ENCODE data around the gene ANGPTL2. TPM values are rescaled to one million over a fixed set of nuclear protein-coding genes. Genes with fewer than 3 reads are reported as not detected.
"Not testable (repeated sequence)": the region's sequence is repeated elsewhere in the genome, so short reads cannot be mapped to it uniquely, and the experiment has no call there.

ANGPTL2 gene
- total RNA-seq, 1 donor from 2014 or later = not detected

- DNase-seq = no peak
- no peaks in the 10 kb centered on the region for H3K9me3 Mint-ChIP-seq
- no peaks in the 10 kb centered on the region for H3K4me1 Mint-ChIP-seq
- peaks cover 38% of the 10 kb centered on the region for H3K27me3 Mint-ChIP-seq
- intact Hi-C loops (cut with micrococcal nuclease) = no loop called here
- no peaks in the 10 kb centered on the region for H3K36me3 Mint-ChIP-seq (ENCODE audit: low read depth)
- no peak overlapping the region for H3K27ac Mint-ChIP-seq
- H3K4me3 Mint-ChIP-seq = no peak overlapping the region
These were observed 24.8 kb upstream of the ANGPTL2 start for GRCh38 chr9:127147251-127147650.

- H3K9me3 Mint-ChIP-seq; H3K4me3 Mint-ChIP-seq; intact Hi-C loops (cut with micrococcal nuclease); H3K27ac Mint-ChIP-seq; H3K4me1 Mint-ChIP-seq; DNase-seq; H3K36me3 Mint-ChIP-seq (ENCODE audit: low read depth): not testable (repeated sequence)
- peaks cover 38% of the 10 kb centered on the region for H3K27me3 Mint-ChIP-seq
These were observed 24.4 kb upstream of the ANGPTL2 start for GRCh38 chr9:127146841-127147240.

GRCh38 chr9:127144670-127145445 is 22.4 kb upstream of the ANGPTL2 start:
- DNase-seq = no peak
- Mint-ChIP-seq H3K4me1 (no peaks in the 10 kb centered on the region), H3K27me3 (peaks cover 35% of the 10 kb centered on the region), H3K27ac (no peak overlapping the region), H3K9me3 (no peaks in the 10 kb centered on the region), H3K36me3 (ENCODE audit: low read depth) (no peaks in the 10 kb centered on the region), H3K4me3 (no peak overlapping the region)
- intact Hi-C loops (cut with micrococcal nuclease) = no loop called here

- Mint-ChIP-seq H3K4me3 (no peak overlapping the region), H3K9me3 (no peaks in the 10 kb centered on the region), H3K4me1 (no peaks in the 10 kb centered on the region), H3K36me3 (ENCODE audit: low read depth) (no peaks in the 10 kb centered on the region), H3K27ac (no peak overlapping the region), H3K27me3 (peaks cover 35% of the 10 kb centered on the region)
- no peak for DNase-seq
- intact Hi-C loops (cut with micrococcal nuclease) = no loop called here
These were observed 21.6 kb upstream of the ANGPTL2 start for GRCh38 chr9:127143920-127144465.

- no peak overlapping the region for H3K27ac Mint-ChIP-seq
- intact Hi-C loops (cut with micrococcal nuclease) = no loop called here
- peaks cover 34% of the 10 kb centered on the region for H3K27me3 Mint-ChIP-seq
- no peaks in the 10 kb centered on the region for H3K4me1 Mint-ChIP-seq
- H3K4me3 Mint-ChIP-seq = no peak overlapping the region
- no peak for DNase-seq
- no peaks in the 10 kb centered on the region for H3K9me3 Mint-ChIP-seq
- H3K36me3 Mint-ChIP-seq (ENCODE audit: low read depth) = no peaks in the 10 kb centered on the region
These were observed 20.6 kb upstream of the ANGPTL2 start for GRCh38 chr9:127142931-127143464.

GRCh38 chr9:127142291-127142690 is 19.9 kb upstream of the ANGPTL2 start:
- H3K27ac Mint-ChIP-seq = no peak overlapping the region
- intact Hi-C loops (cut with micrococcal nuclease) = no loop called here
- H3K4me1 Mint-ChIP-seq = no peaks in the 10 kb centered on the region

GRCh38 chr9:127140842-127141675 is 18.6 kb upstream of the ANGPTL2 start:
- no peaks in the 10 kb centered on the region for H3K9me3 Mint-ChIP-seq
- no peaks in the 10 kb centered on the region for H3K36me3 Mint-ChIP-seq (ENCODE audit: low read depth)
- DNase-seq = no peak
- H3K4me1 Mint-ChIP-seq = no peaks in the 10 kb centered on the region
- intact Hi-C loops (cut with micrococcal nuclease) = no loop called here
- H3K4me3 Mint-ChIP-seq = no peak overlapping the region
- H3K27ac Mint-ChIP-seq = no peak overlapping the region
- H3K27me3 Mint-ChIP-seq = peaks cover 27% of the 10 kb centered on the region

More at GRCh38 chr9:127142291-127142690, 19.9 kb upstream of the ANGPTL2 start:
- Mint-ChIP-seq H3K4me3 (no peak overlapping the region), H3K27me3 (peaks cover 32% of the 10 kb centered on the region), H3K36me3 (ENCODE audit: low read depth) (no peaks in the 10 kb centered on the region), H3K9me3 (no peaks in the 10 kb centered on the region)
- DNase-seq = no peak

GRCh38 chr9:127140181-127140580 is 17.7 kb upstream of the ANGPTL2 start:
- Mint-ChIP-seq H3K27me3 (peaks cover 29% of the 10 kb centered on the region), H3K4me1 (no peaks in the 10 kb centered on the region), H3K27ac (no peak overlapping the region), H3K9me3 (no peaks in the 10 kb centered on the region), H3K36me3 (ENCODE audit: low read depth) (no peaks in the 10 kb centered on the region), H3K4me3 (no peak overlapping the region)
- intact Hi-C loops (cut with micrococcal nuclease) = no loop called here
- no peak for DNase-seq

GRCh38 chr9:127139775-127140174 is 17.3 kb upstream of the ANGPTL2 start:
- no peaks in the 10 kb centered on the region for H3K36me3 Mint-ChIP-seq (ENCODE audit: low read depth)
- no peak for DNase-seq
- intact Hi-C loops (cut with micrococcal nuclease) = no loop called here
- H3K27ac Mint-ChIP-seq = no peak overlapping the region
- H3K4me1 Mint-ChIP-seq = no peaks in the 10 kb centered on the region
- H3K27me3 Mint-ChIP-seq = peaks cover 29% of the 10 kb centered on the region
- no peaks in the 10 kb centered on the region for H3K9me3 Mint-ChIP-seq
- no peak overlapping the region for H3K4me3 Mint-ChIP-seq

- DNase-seq = no peak
- Mint-ChIP-seq H3K9me3 (no peaks in the 10 kb centered on the region), H3K4me1 (no peaks in the 10 kb centered on the region), H3K36me3 (ENCODE audit: low read depth) (no peaks in the 10 kb centered on the region), H3K27ac (no peak overlapping the region), H3K27me3 (peaks cover 31% of the 10 kb centered on the region), H3K4me3 (no peak overlapping the region)
- intact Hi-C loops (cut with micrococcal nuclease) = no loop called here
These were observed 16.8 kb upstream of the ANGPTL2 start for GRCh38 chr9:127139071-127139731.

GRCh38 chr9:127138444-127138843 is 16.0 kb upstream of the ANGPTL2 start:
- Mint-ChIP-seq H3K27ac (no peak overlapping the region), H3K9me3 (no peaks in the 10 kb centered on the region), H3K27me3 (peaks cover 29% of the 10 kb centered on the region), H3K36me3 (ENCODE audit: low read depth) (no peaks in the 10 kb centered on the region), H3K4me3 (no peak overlapping the region), H3K4me1 (no peaks in the 10 kb centered on the region)
- intact Hi-C loops (cut with micrococcal nuclease) = no loop called here
- no peak for DNase-seq

GRCh38 chr9:127137640-127138360 is 15.4 kb upstream of the ANGPTL2 start:
- intact Hi-C loops (cut with micrococcal nuclease) = no loop called here
- no peak overlapping the region for H3K27ac Mint-ChIP-seq
- H3K4me1 Mint-ChIP-seq = no peaks in the 10 kb centered on the region
- no peak overlapping the region for H3K4me3 Mint-ChIP-seq
- H3K9me3 Mint-ChIP-seq = no peaks in the 10 kb centered on the region
- H3K27me3 Mint-ChIP-seq = peaks cover 24% of the 10 kb centered on the region
- no peaks in the 10 kb centered on the region for H3K36me3 Mint-ChIP-seq (ENCODE audit: low read depth)
- DNase-seq = no peak
